Colonic mucosa (tissue), 4 donors: Measurements from ENCODE around the gene SLC16A6. TPM values are rescaled to one million over a fixed set of nuclear protein-coding genes. Genes with fewer than 3 reads are reported as not detected.

ENCODE experiments used
- DNase-seq: peaks from one replicate; pipeline ENCODE4 v3.0.0-alpha.2; 2020
- H3K27ac ChIP-seq: fragments of 200-600 bp; one replicate; pipeline ENCODE4 v1.8.0; 2021
- H3K27me3 ChIP-seq: fragments of 200-600 bp; one replicate; pipeline ENCODE4 v1.8.0; 2021
- H3K36me3 ChIP-seq: fragments of 200-600 bp; one replicate; pipeline ENCODE4 v1.8.0; 2021
- H3K4me1 ChIP-seq: fragments of 200-600 bp; one replicate; pipeline ENCODE4 v1.8.0; 2021; ENCODE audit warnings: mild to moderate bottlenecking
- H3K4me3 ChIP-seq: fragments of 200-600 bp; one replicate; pipeline ENCODE4 v1.8.0; 2021
- H3K9ac ChIP-seq, 2 donors: one replicate each; pipeline ENCODE4 v1.7.0; 2013; ENCODE audit warnings: control low read depth in 2 of 2, low read depth in 2 of 2, low read length in 2 of 2
- H3K9me3 ChIP-seq: fragments of 200-600 bp; one replicate; pipeline ENCODE4 v1.8.0; 2021
- CTCF ChIP-seq: fragments of 200-600 bp; IDR thresholded peaks from one replicate; pipeline ENCODE4 v1.8.0; 2022; ENCODE audit warnings: antibody characterized with exemption, mild to moderate bottlenecking
- intact Hi-C: fragments of 100-400 bp; cut with DNase I; formaldehyde crosslinking; loops from one replicate; pipeline ENCODE4 v1.14.1; 2022
- total RNA-seq, 2 donors: library from RNA; stranded (reverse); fragmentation: NEBNext Ultra II Directional in 1 of 2; extraction: Animal tissue kit (Norgen Biotek cat#: 25700) in 1 of 2; gene quantifications; one replicate each; pipeline ENCODE4 v1.2.1, GENCODE V29; 2021
- donor health status: healthy.
- donor health status: DM: no; HTN: no; CAD: no.
- donor health status: DM: no; HTN: no; CAD: no.

The SLC16A6 gene
- total RNA-seq, 2 donors from 2014 or later = 0.15 to 0.19 TPM

GRCh38 chr17:68302066-68302564 is 11.2 kb upstream of the SLC16A6 start:
- DNase-seq = no peak
- H3K36me3 ChIP-seq = no peaks in the 10 kb centered on the region
- H3K27me3 ChIP-seq = no peaks in the 10 kb centered on the region
- no peak overlapping the region for H3K9ac ChIP-seq
- H3K4me3 ChIP-seq = no peak overlapping the region
- no peaks in the 10 kb centered on the region for H3K9me3 ChIP-seq
- intact Hi-C loops = no loop called here
- H3K4me1 ChIP-seq = no peaks in the 10 kb centered on the region
- no peak for TF ChIP-seq CTCF
- H3K27ac ChIP-seq = no peak overlapping the region

- no peak for DNase-seq
- H3K27ac ChIP-seq = no peak overlapping the region
- no peak overlapping the region for H3K4me3 ChIP-seq
- H3K9ac ChIP-seq = no peak overlapping the region
- no peaks in the 10 kb centered on the region for H3K9me3 ChIP-seq
- no peaks in the 10 kb centered on the region for H3K36me3 ChIP-seq
- intact Hi-C loops = no loop called here
- no peak for TF ChIP-seq CTCF
- H3K27me3 ChIP-seq = no peaks in the 10 kb centered on the region
- no peaks in the 10 kb centered on the region for H3K4me1 ChIP-seq
These were observed 10.6 kb upstream of the SLC16A6 start for GRCh38 chr17:68301438-68301959.

- no peak overlapping the region for H3K27ac ChIP-seq
- H3K4me3 ChIP-seq = no peak overlapping the region
- no peaks in the 10 kb centered on the region for H3K9me3 ChIP-seq
- no peaks in the 10 kb centered on the region for H3K36me3 ChIP-seq
- no peak overlapping the region for H3K9ac ChIP-seq
- no peak for TF ChIP-seq CTCF
- intact Hi-C loops = no loop called here
- H3K27me3 ChIP-seq = no peaks in the 10 kb centered on the region
- DNase-seq = no peak
- H3K4me1 ChIP-seq = no peaks in the 10 kb centered on the region
These were observed 8.9 kb upstream of the SLC16A6 start for GRCh38 chr17:68299817-68300216.

GRCh38 chr17:68298601-68299000 is 7.7 kb upstream of the SLC16A6 start:
- no peaks in the 10 kb centered on the region for H3K4me1 ChIP-seq
- no peak overlapping the region for H3K27ac ChIP-seq
- H3K9ac ChIP-seq = no peak overlapping the region
- TF ChIP-seq CTCF = no peak
- H3K4me3 ChIP-seq = no peak overlapping the region
- no peaks in the 10 kb centered on the region for H3K9me3 ChIP-seq
- intact Hi-C loops = no loop called here
- no peaks in the 10 kb centered on the region for H3K36me3 ChIP-seq
- DNase-seq = no peak
- peaks cover 6% of the 10 kb centered on the region for H3K27me3 ChIP-seq

- Histone ChIP-seq H3K4me3 (no peak overlapping the region), H3K36me3 (no peaks in the 10 kb centered on the region), H3K9me3 (no peaks in the 10 kb centered on the region), H3K27ac (no peak overlapping the region), H3K4me1 (peaks cover under 1% of the 10 kb centered on the region), H3K27me3 (peaks cover 19% of the 10 kb centered on the region), H3K9ac (no peak overlapping the region)
- intact Hi-C loops = no loop called here
- no peak for DNase-seq
- no peak for TF ChIP-seq CTCF
These were observed 6.3 kb upstream of the SLC16A6 start for GRCh38 chr17:68297195-68297594.
